Smooth muscle cell (in vitro differentiated cells): ENCODE results near the gene TNS3. TPM values are rescaled to one million over a fixed set of nuclear protein-coding genes. Genes with fewer than 3 reads are reported as not detected.

Experiments used
- DNase-seq: peaks from one replicate; lab custom pipeline; 2025; ENCODE audit not compliant: unreplicated experiment; lab: John Stamatoyannopoulos, UW
- H2AFZ ChIP-seq: fragments of 200-600 bp; sonication (generic); 2 replicates; pipeline ENCODE4 v1.6.0; 2016; ENCODE audit warnings: antibody characterized with exemption, low read depth, mild to moderate bottlenecking
- H3F3A ChIP-seq: fragments of 200-600 bp; sonication (generic); 2 replicates; pipeline ENCODE4 v1.6.0; 2017; ENCODE audit warnings: antibody characterized with exemption, low read depth
- H3K27ac ChIP-seq: fragments of 200-600 bp; sonication (generic); 2 replicates; pipeline ENCODE4 v1.5.1; 2016; ENCODE audit warnings: low read depth, mild to moderate bottlenecking
- H3K27me3 ChIP-seq: fragments of 200-600 bp; sonication (generic); 2 replicates; pipeline ENCODE4 v1.6.1; 2016; ENCODE audit warnings: low read depth, mild to moderate bottlenecking
- H3K36me3 ChIP-seq: fragments of 200-600 bp; sonication (generic); 2 replicates; pipeline ENCODE4 v1.5.1; 2016; ENCODE audit warnings: low read depth
- H3K4me1 ChIP-seq: fragments of 200-600 bp; sonication (generic); 2 replicates; pipeline ENCODE4 v1.5.1; 2016; ENCODE audit warnings: low read depth
- H3K4me2 ChIP-seq: fragments of 200-600 bp; sonication (generic); 2 replicates; pipeline ENCODE4 v1.6.0; 2016; ENCODE audit warnings: mild to moderate bottlenecking
- H3K4me3 ChIP-seq: fragments of 200-600 bp; sonication (generic); 2 replicates; pipeline ENCODE4 v1.5.1; 2016; ENCODE audit warnings: mild to moderate bottlenecking
- H3K79me2 ChIP-seq: fragments of 200-600 bp; sonication (generic); 2 replicates; pipeline ENCODE4 v1.6.0; 2016; ENCODE audit warnings: low read depth, mild to moderate bottlenecking
- H3K9ac ChIP-seq: fragments of 200-600 bp; sonication (generic); 2 replicates; pipeline ENCODE4 v1.6.0; 2016; ENCODE audit warnings: low read depth
- H3K9me3 ChIP-seq: fragments of 200-600 bp; sonication (generic); replicated peaks from 2 replicates; pipeline ENCODE4 v1.5.1; 2016; ENCODE audit warnings: low read depth
- H4K20me1 ChIP-seq: fragments of 200-600 bp; sonication (generic); 2 replicates; pipeline ENCODE4 v1.6.0; 2016; ENCODE audit warnings: low read depth
- WGBS: methylation state at CpG from one replicate; pipeline ENCODE4 v1.1.7; 2016; ENCODE audit warnings: low lambda C conversion rate; 5-methylcytosine and 5-hydroxymethylcytosine counted together
- polyA plus RNA-seq: library from polyadenylated mRNA; unstranded; fragments of >200 nt; fragmentation: Nextera tagmentation; extraction: Ambion mirVana; gene quantifications from 2 replicates; pipeline ENCODE4 v1.2.1, GENCODE V29; 2016
- total RNA-seq: library from RNA; depleted of rRNA; stranded (reverse); fragments of >200 nt; gene quantifications from 2 replicates; pipeline ENCODE4 v1.2.3, GENCODE V29; 2014
- TF ChIP-seq, protein P1 (sequence below): fragments of 200-600 bp; sonication (generic); IDR thresholded peaks from 2 replicates; pipeline ENCODE4 v1.5.1; 2017; ENCODE audit warnings: borderline replicate concordance, mild to moderate bottlenecking, antibody characterized with exemption; ENCODE audit not compliant: insufficient read depth, poor library complexity, severe bottlenecking

The TNS3 gene
- total and polyA plus RNA-seq, 2 experiments from 2014 or later = 32.6 to 50.5 TPM

DNA sequence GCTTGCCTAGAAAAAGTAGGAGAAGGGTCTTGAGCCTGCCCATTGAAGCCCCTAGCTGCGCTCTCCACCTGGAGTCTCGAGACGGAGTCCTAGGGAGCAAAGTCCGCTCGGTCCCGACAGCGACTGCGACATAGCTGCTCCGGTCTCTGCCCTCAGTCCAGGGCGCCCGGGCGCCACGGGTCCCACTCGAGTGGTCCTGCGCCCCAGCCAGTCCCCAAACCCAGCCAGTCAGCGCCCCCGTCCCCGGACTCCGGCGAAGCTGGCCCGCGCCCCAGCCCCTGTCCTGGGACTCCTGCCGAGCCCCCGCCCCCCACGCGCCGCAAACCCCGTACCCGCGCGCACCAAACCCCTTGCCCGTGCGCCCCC lies 490 bp downstream of the TNS3 start:
- Histone ChIP-seq H4K20me1 (no peaks in the 10 kb centered on the region), H3K4me1 (peaks cover 24% of the 10 kb centered on the region), H3K27me3 (no peaks in the 10 kb centered on the region), H3K9me3 (no peaks in the 10 kb centered on the region), H3K36me3 (no peaks in the 10 kb centered on the region), H3K4me2 (peak overlapping the region; percentile 98), H3K9ac (peak overlapping the region; percentile 83), H3K79me2 (peaks cover 39% of the 10 kb centered on the region), H3F3A (peaks cover 28% of the 10 kb centered on the region), H3K27ac (peak overlapping the region; percentile 29), H3K4me3 (peak overlapping the region; percentile 97), H2AFZ (peak overlapping the region; percentile 93)
- WGBS = under 1% methylated on average over 13 of the region's 33 CpGs
- TF ChIP-seq, protein P1, sequence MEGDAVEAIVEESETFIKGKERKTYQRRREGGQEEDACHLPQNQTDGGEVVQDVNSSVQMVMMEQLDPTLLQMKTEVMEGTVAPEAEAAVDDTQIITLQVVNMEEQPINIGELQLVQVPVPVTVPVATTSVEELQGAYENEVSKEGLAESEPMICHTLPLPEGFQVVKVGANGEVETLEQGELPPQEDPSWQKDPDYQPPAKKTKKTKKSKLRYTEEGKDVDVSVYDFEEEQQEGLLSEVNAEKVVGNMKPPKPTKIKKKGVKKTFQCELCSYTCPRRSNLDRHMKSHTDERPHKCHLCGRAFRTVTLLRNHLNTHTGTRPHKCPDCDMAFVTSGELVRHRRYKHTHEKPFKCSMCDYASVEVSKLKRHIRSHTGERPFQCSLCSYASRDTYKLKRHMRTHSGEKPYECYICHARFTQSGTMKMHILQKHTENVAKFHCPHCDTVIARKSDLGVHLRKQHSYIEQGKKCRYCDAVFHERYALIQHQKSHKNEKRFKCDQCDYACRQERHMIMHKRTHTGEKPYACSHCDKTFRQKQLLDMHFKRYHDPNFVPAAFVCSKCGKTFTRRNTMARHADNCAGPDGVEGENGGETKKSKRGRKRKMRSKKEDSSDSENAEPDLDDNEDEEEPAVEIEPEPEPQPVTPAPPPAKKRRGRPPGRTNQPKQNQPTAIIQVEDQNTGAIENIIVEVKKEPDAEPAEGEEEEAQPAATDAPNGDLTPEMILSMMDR = no peak
- no peak for DNase-seq

- Histone ChIP-seq H3K4me1 (peaks cover 24% of the 10 kb centered on the region), H3K9me3 (no peaks in the 10 kb centered on the region), H3K27ac (peak overlapping the region; percentile 29), H4K20me1 (no peaks in the 10 kb centered on the region), H3K79me2 (peaks cover 44% of the 10 kb centered on the region), H3K4me3 (peak overlapping the region; percentile 97), H2AFZ (peak overlapping the region; percentile 93), H3K4me2 (peak overlapping the region; percentile 98), H3K36me3 (no peaks in the 10 kb centered on the region), H3K27me3 (no peaks in the 10 kb centered on the region), H3F3A (peaks cover 34% of the 10 kb centered on the region), H3K9ac (peak overlapping the region; percentile 83)
- no peak for DNase-seq
- WGBS = 4% methylated on average over 15 of the region's 15 CpGs
- TF ChIP-seq, protein P1 = no peak
Measured at GRCh38 chr7:47580811-47581331, 1.0 kb downstream of the TNS3 start.

- TF ChIP-seq, protein P1 = no peak
- peak overlapping the region; percentile 97 for H3K4me3 ChIP-seq
- no peak overlapping the region for H3K9ac ChIP-seq
- H3K27ac ChIP-seq = peak overlapping the region; percentile 29
- no peaks in the 10 kb centered on the region for H3K9me3 ChIP-seq
- no peaks in the 10 kb centered on the region for H4K20me1 ChIP-seq
- H3K4me1 ChIP-seq = peaks cover 24% of the 10 kb centered on the region
- H3K36me3 ChIP-seq = no peaks in the 10 kb centered on the region
- DNase-seq = no peak
- 49% methylated on average over 7 of the region's 7 CpGs for WGBS
- no peak overlapping the region for H2AFZ ChIP-seq
- peaks cover 37% of the 10 kb centered on the region for H3F3A ChIP-seq
- peak overlapping the region; percentile 98 for H3K4me2 ChIP-seq
- no peaks in the 10 kb centered on the region for H3K27me3 ChIP-seq
- H3K79me2 ChIP-seq = peaks cover 50% of the 10 kb centered on the region
Measured at GRCh38 chr7:47580175-47580706, 1.7 kb downstream of the TNS3 start.

GRCh38 chr7:47579458-47579857 lies 2.5 kb downstream of the TNS3 start:
- Histone ChIP-seq H2AFZ (no peak overlapping the region), H3K4me1 (peaks cover 24% of the 10 kb centered on the region), H4K20me1 (no peaks in the 10 kb centered on the region), H3K79me2 (peaks cover 56% of the 10 kb centered on the region), H3K4me2 (peak overlapping the region; percentile 98), H3K27me3 (no peaks in the 10 kb centered on the region), H3K9ac (peak overlapping the region; percentile 39), H3F3A (peaks cover 45% of the 10 kb centered on the region), H3K27ac (peak overlapping the region; percentile 85), H3K9me3 (no peaks in the 10 kb centered on the region), H3K4me3 (no peak overlapping the region), H3K36me3 (no peaks in the 10 kb centered on the region)
- TF ChIP-seq, protein P1 = no peak
- 61% methylated on average over 3 of the region's 3 CpGs for WGBS
- DNase-seq = no peak
